ENCODE results near the gene NRF1.
"Not testable (repeated sequence)": the region's sequence is repeated elsewhere in the genome, so short reads cannot be mapped to it uniquely, and the experiment has no call there.

The NRF1 gene

GRCh38 chr7:129611246-129612111 lies at the start of gene NRF1:
TSS of gene NRF1 (plus strand) at chr7:129611720. CDS start at chr7:129657352, 45,632 bp downstream.
- peak within 1 kb of the TSS; percentile 89 for H3K4me3 ChIP-seq (ENCODE audit: low read length)
- TF ChIP-seq ZNF274 (IDR thresholded peaks at IDR 0.05; ENCODE audit: low read depth, low read length): no peak

- H3K4me3 ChIP-seq (ENCODE audit: low read length): not testable (repeated sequence)
Observed at GRCh38 chr7:129566323-129566722, 45.2 kb upstream of the NRF1 start.

GRCh38 chr7:129567377-129567776 lies 44.1 kb upstream of the NRF1 start:
- no peak for TF ChIP-seq ZNF274 (IDR thresholded peaks at IDR 0.05; ENCODE audit: low read depth, low read length)
- H3K4me3 ChIP-seq (ENCODE audit: low read length): no peak overlapping the region

GRCh38 chr7:129568240-129568639 lies 43.3 kb upstream of the NRF1 start:
- no peak overlapping the region for H3K4me3 ChIP-seq (ENCODE audit: low read length)
- no peak for TF ChIP-seq ZNF274 (IDR thresholded peaks at IDR 0.05; ENCODE audit: low read depth, low read length)

- H3K4me3 ChIP-seq (ENCODE audit: low read length): no peak overlapping the region
- TF ChIP-seq ZNF274 (IDR thresholded peaks at IDR 0.05; ENCODE audit: low read depth, low read length): no peak
Observed at GRCh38 chr7:129569326-129569725, 42.2 kb upstream of the NRF1 start.

- no peak overlapping the region for H3K4me3 ChIP-seq (ENCODE audit: low read length)
Observed at GRCh38 chr7:129569811-129570215, 41.7 kb upstream of the NRF1 start.

GRCh38 chr7:129571201-129571600 lies 40.3 kb upstream of the NRF1 start:
- TF ChIP-seq ZNF274 (IDR thresholded peaks at IDR 0.05; ENCODE audit: low read depth, low read length): no peak
- H3K4me3 ChIP-seq (ENCODE audit: low read length): no peak overlapping the region

More at GRCh38 chr7:129569811-129570215, 41.7 kb upstream of the NRF1 start:
- TF ChIP-seq ZNF274 (IDR thresholded peaks at IDR 0.05; ENCODE audit: low read depth, low read length): no peak

- TF ChIP-seq ZNF274 (IDR thresholded peaks at IDR 0.05; ENCODE audit: low read depth, low read length): no peak
- no peak overlapping the region for H3K4me3 ChIP-seq (ENCODE audit: low read length)
Observed at GRCh38 chr7:129572205-129572604, 39.3 kb upstream of the NRF1 start.

GRCh38 chr7:129574487-129574886 lies 37.0 kb upstream of the NRF1 start:
- TF ChIP-seq ZNF274 (IDR thresholded peaks at IDR 0.05; ENCODE audit: low read depth, low read length): no peak

GRCh38 chr7:129575699-129576098 lies 35.8 kb upstream of the NRF1 start:
- no peak overlapping the region for H3K4me3 ChIP-seq (ENCODE audit: low read length)
- TF ChIP-seq ZNF274 (IDR thresholded peaks at IDR 0.05; ENCODE audit: low read depth, low read length): no peak

More at GRCh38 chr7:129574487-129574886, 37.0 kb upstream of the NRF1 start:
- no peak overlapping the region for H3K4me3 ChIP-seq (ENCODE audit: low read length)

GRCh38 chr7:129576138-129576537 lies 35.4 kb upstream of the NRF1 start:
- TF ChIP-seq ZNF274 (IDR thresholded peaks at IDR 0.05; ENCODE audit: low read depth, low read length): no peak
- H3K4me3 ChIP-seq (ENCODE audit: low read length): no peak overlapping the region

- H3K4me3 ChIP-seq (ENCODE audit: low read length): no peak overlapping the region
- no peak for TF ChIP-seq ZNF274 (IDR thresholded peaks at IDR 0.05; ENCODE audit: low read depth, low read length)
Observed at GRCh38 chr7:129578829-129579228, 32.7 kb upstream of the NRF1 start.

GRCh38 chr7:129586179-129586578 lies 25.3 kb upstream of the NRF1 start:
- not testable (repeated sequence) for H3K4me3 ChIP-seq (ENCODE audit: low read length)

- no peak for TF ChIP-seq ZNF274 (IDR thresholded peaks at IDR 0.05; ENCODE audit: low read depth, low read length)
- no peak overlapping the region for H3K4me3 ChIP-seq (ENCODE audit: low read length)
Observed at GRCh38 chr7:129588268-129588667, 23.3 kb upstream of the NRF1 start.

GRCh38 chr7:129591868-129592267 lies 19.7 kb upstream of the NRF1 start:
- H3K4me3 ChIP-seq (ENCODE audit: low read length): no peak overlapping the region
- no peak for TF ChIP-seq ZNF274 (IDR thresholded peaks at IDR 0.05; ENCODE audit: low read depth, low read length)

- H3K4me3 ChIP-seq (ENCODE audit: low read length): not testable (repeated sequence)
Observed at GRCh38 chr7:129596386-129596785, 15.1 kb upstream of the NRF1 start.
